Measurements from ENCODE around the gene UCK2. TPM values are rescaled to one million over a fixed set of nuclear protein-coding genes. Genes with fewer than 3 reads are reported as not detected.

Gene UCK2
- total and polyA plus RNA-seq, 2 donors (not counting 3 experiments of a cell fraction or from before 2014, with no cell fraction given) = 62.3 to 74.7 TPM

- H3K4me1 ChIP-seq (ENCODE audit: control insufficient read depth, extremely low read depth, insufficient read depth, low read length) = no peaks in the 10 kb centered on the region
- CTCF ChIA-PET = interaction anchor here (0.8 kb wide), 1 partner anchor 8 kb away, joined by 4 read pairs; no protein-coding TSS in a partner anchor
- H3K27ac ChIP-seq (ENCODE audit: insufficient read depth, low read depth, low read length) = no peak overlapping the region
- no peaks in the 10 kb centered on the region for H3K9me1 ChIP-seq (replicated peaks; ENCODE audit: control insufficient read depth, extremely low read depth, insufficient read depth, low read length)
- no peak for FAIRE-seq
- intact Hi-C loops (cut with micrococcal nuclease) (no loop called here), dilution Hi-C loops (cut with MboI; ENCODE audit: extremely low pct_ligation_motif_present, low sequenced_read_pairs) (no loop called here)
- POLR2A ChIA-PET = no interaction called here
- H3K4me2 ChIP-seq (ENCODE audit: insufficient read depth, low read length) = no peak overlapping the region
- DNase-seq (ENCODE audit: low read depth, low spot score) = no peak
- no peak overlapping the region for H2AFZ ChIP-seq (ENCODE audit: low read depth, low read length)
- peaks cover 7% of the 10 kb centered on the region for H4K20me1 ChIP-seq (replicated peaks; ENCODE audit: control insufficient read depth, extremely low read depth, insufficient read depth, low read length)
- no peak overlapping the region for H3K9ac ChIP-seq (replicated peaks; ENCODE audit: extremely low read depth, insufficient read depth, low read length)
- TF ChIP-seq EZH2 (IDR thresholded peaks at IDR 0.05; ENCODE audit: borderline replicate concordance, low read depth, low read length, severe bottlenecking) (no peak), POLR2AphosphoS5 (IDR thresholded peaks at IDR 0.05; ENCODE audit: insufficient read depth, low read depth, low read length) (no peak), POLR2A (IDR thresholded peaks at IDR 0.05; ENCODE audit: low read depth, low read length) (no peak), MAX (IDR thresholded peaks at IDR 0.05; ENCODE audit: insufficient read depth, insufficient read length) (no peak), FOS (IDR thresholded peaks at IDR 0.05; ENCODE audit: borderline replicate concordance, insufficient read depth, low read length) (no peak), CTCF (IDR thresholded peaks at IDR 0.05; ENCODE audit: extremely low read depth in 1 of 2, insufficient read depth in 1 of 2, low read depth in 1 of 2, low read length in 2 of 2) (no peak), GATA2 (IDR thresholded peaks at IDR 0.05; ENCODE audit: insufficient read depth, insufficient read length, low read depth, low read length) (no peak), JUN (IDR thresholded peaks at IDR 0.05; ENCODE audit: borderline replicate concordance, insufficient read depth, insufficient read length, low read depth) (no peak), MYC (IDR thresholded peaks at IDR 0.05; ENCODE audit: low read depth, low read length) (no peak)
- no TSS peak for BruUV-seq (replicated peaks)
- no peaks in the 10 kb centered on the region for H3K9me3 ChIP-seq (replicated peaks; ENCODE audit: control insufficient read depth, insufficient read depth, low read length)
- no peaks in the 10 kb centered on the region for H3K36me3 ChIP-seq (ENCODE audit: control insufficient read depth in 2 of 2, extremely low read depth in 1 of 2, insufficient read depth in 2 of 2, low read length in 2 of 2)
- no peaks in the 10 kb centered on the region for H3K27me3 ChIP-seq (ENCODE audit: control insufficient read depth in 2 of 2, insufficient read depth in 2 of 2, low read length in 2 of 2)
- peaks cover 95% of the 10 kb centered on the region for H3K79me2 ChIP-seq (ENCODE audit: control insufficient read depth, insufficient read depth, low read length)
- no peak overlapping the region for H3K4me3 ChIP-seq (replicated peaks in 1 of 3; ENCODE audit: insufficient read depth in 1 of 3, low read depth in 1 of 3, low read length in 3 of 3)
These were observed 23.7 kb downstream of the UCK2 start for GRCh38 chr1:165851034-165851658.
